GM18873 (cell line): ENCODE data around the gene MARCKSL1.
"Not testable (repeated sequence)": the region's sequence is repeated elsewhere in the genome, so short reads cannot be mapped to it uniquely, and the experiment has no call there.

Experiments
- ATAC-seq: cut with Tn5 transposase; IDR thresholded peaks from one replicate; pipeline ENCODE4 v1.9.1; 2021; ENCODE audit warnings: mild to moderate bottlenecking, moderate library complexity, moderate number of reproducible peaks; ENCODE audit not compliant: unreplicated experiment, low FRiP score

Gene MARCKSL1

GRCh38 chr1:32335790-32336590 lies at the start of gene MARCKSL1:
TSS of gene MARCKSL1 (minus strand) at chr1:32336233. CDS start at chr1:32336033, 200 bp downstream.
- ATAC-seq, result no peak

GRCh38 chr1:32380057-32380456 lies 44.0 kb upstream of the MARCKSL1 start:
- ATAC-seq, result no peak

- no peak for ATAC-seq
These were observed 41.6 kb upstream of the MARCKSL1 start for GRCh38 chr1:32377541-32378220.

- no peak for ATAC-seq
These were observed 40.2 kb upstream of the MARCKSL1 start for GRCh38 chr1:32376199-32376598.

- ATAC-seq, result no peak
These were observed 38.1 kb upstream of the MARCKSL1 start for GRCh38 chr1:32373996-32374592.

- ATAC-seq, result no peak
These were observed 36.2 kb upstream of the MARCKSL1 start for GRCh38 chr1:32372149-32372756.

- ATAC-seq, result no peak
These were observed 32.0 kb upstream of the MARCKSL1 start for GRCh38 chr1:32367912-32368635.

GRCh38 chr1:32365445-32365844 lies 29.4 kb upstream of the MARCKSL1 start:
- no peak for ATAC-seq

- ATAC-seq, result no peak
These were observed 28.8 kb upstream of the MARCKSL1 start for GRCh38 chr1:32364836-32365235.

GRCh38 chr1:32363713-32364112 lies 27.7 kb upstream of the MARCKSL1 start:
- no peak for ATAC-seq

GRCh38 chr1:32362474-32363313 lies 26.7 kb upstream of the MARCKSL1 start, which contains the start of the genes FAM229A and TSSK3:
TSS of gene FAM229A (minus strand) at chr1:32362485. CDS start at chr1:32362091, 394 bp downstream.
TSS of gene TSSK3 (plus strand) at chr1:32362539. CDS start at chr1:32362702, 163 bp downstream.
- ATAC-seq, result no peak

- no peak for ATAC-seq
These were observed 25.8 kb upstream of the MARCKSL1 start for GRCh38 chr1:32361674-32362473.

GRCh38 chr1:32361308-32361673 lies 25.3 kb upstream of the MARCKSL1 start:
- ATAC-seq, result no peak

GRCh38 chr1:32358435-32358834 lies 22.4 kb upstream of the MARCKSL1 start:
- no peak for ATAC-seq

- no peak for ATAC-seq
These were observed 21.6 kb upstream of the MARCKSL1 start for GRCh38 chr1:32357614-32358013.

- ATAC-seq, result no peak
These were observed 20.4 kb upstream of the MARCKSL1 start for GRCh38 chr1:32356478-32356877.

GRCh38 chr1:32355778-32356177 lies 19.7 kb upstream of the MARCKSL1 start:
- ATAC-seq, result not testable (repeated sequence)

- ATAC-seq, result no peak
These were observed 18.0 kb upstream of the MARCKSL1 start for GRCh38 chr1:32353886-32354570.
